H1 (cell line): Measurements from ENCODE around the gene ABLIM1. TPM values are rescaled to one million over a fixed set of nuclear protein-coding genes. Genes with fewer than 3 reads are reported as not detected.

ENCODE experiments used
- polyA plus RNA-seq, 7 experiments: library from polyadenylated mRNA; depleted of rRNA in 3 of 7; stranded (reverse) in 5 of 7; unstranded in 2 of 7; fragments of >200 nt in 5 of 7; fragments of 200-250 nt in 2 of 7; gene quantifications; 1 replicate in 5 of 7; 2 replicates in 1 of 7; 4 replicates in 1 of 7; pipeline versions ENCODE4 v1.2.1 to v1.2.3, GENCODE V29; 2011 to 2013; ENCODE audit warnings: missing spikeins in 2 of 7, mixed read lengths in 2 of 7
- total RNA-seq: library from RNA; stranded (reverse); fragmentation: NEBNext Ultra II Directional; extraction: Animal tissue kit (Norgen Biotek cat#: 25700); gene quantifications from 2 replicates; pipeline ENCODE4 v1.2.1, GENCODE V29; 2021
- TF ChIP-seq, protein P1 (sequence below): fragments of 300-600 bp; sonication (generic); IDR thresholded peaks from 2 replicates; pipeline ENCODE4 v1.7.1; 2012; ENCODE audit warnings: low read length, moderate library complexity, mild to moderate bottlenecking, inconsistent platforms; ENCODE audit not compliant: insufficient replicate concordance

Gene ABLIM1
- total and polyA plus RNA-seq, 2 of the 8 experiments (the other 6 are each of a cell fraction or from before 2014, with no cell fraction given) = 51.2 to 51.7 TPM

DNA sequence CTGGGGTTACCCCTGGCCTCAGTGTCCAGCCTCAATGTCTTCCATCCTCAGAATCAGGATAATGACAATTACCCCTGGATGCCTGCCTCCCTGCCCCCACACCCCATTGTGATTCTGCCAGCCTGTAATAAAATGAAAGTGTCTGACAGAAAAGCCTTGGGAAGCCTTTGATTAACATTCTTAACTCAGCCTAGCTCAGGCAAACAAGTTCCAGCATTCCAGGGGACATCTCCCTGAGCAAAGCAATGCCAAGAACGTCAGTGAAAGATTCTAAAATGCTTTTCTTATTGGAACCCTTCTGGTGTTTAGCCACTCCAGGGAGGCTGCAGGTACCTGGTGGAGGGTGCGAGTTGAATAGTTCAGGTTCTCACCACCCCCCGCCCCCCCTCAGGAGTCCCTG is 272.5 kb downstream of the ABLIM1 start (continued):
- TF ChIP-seq, protein P1, sequence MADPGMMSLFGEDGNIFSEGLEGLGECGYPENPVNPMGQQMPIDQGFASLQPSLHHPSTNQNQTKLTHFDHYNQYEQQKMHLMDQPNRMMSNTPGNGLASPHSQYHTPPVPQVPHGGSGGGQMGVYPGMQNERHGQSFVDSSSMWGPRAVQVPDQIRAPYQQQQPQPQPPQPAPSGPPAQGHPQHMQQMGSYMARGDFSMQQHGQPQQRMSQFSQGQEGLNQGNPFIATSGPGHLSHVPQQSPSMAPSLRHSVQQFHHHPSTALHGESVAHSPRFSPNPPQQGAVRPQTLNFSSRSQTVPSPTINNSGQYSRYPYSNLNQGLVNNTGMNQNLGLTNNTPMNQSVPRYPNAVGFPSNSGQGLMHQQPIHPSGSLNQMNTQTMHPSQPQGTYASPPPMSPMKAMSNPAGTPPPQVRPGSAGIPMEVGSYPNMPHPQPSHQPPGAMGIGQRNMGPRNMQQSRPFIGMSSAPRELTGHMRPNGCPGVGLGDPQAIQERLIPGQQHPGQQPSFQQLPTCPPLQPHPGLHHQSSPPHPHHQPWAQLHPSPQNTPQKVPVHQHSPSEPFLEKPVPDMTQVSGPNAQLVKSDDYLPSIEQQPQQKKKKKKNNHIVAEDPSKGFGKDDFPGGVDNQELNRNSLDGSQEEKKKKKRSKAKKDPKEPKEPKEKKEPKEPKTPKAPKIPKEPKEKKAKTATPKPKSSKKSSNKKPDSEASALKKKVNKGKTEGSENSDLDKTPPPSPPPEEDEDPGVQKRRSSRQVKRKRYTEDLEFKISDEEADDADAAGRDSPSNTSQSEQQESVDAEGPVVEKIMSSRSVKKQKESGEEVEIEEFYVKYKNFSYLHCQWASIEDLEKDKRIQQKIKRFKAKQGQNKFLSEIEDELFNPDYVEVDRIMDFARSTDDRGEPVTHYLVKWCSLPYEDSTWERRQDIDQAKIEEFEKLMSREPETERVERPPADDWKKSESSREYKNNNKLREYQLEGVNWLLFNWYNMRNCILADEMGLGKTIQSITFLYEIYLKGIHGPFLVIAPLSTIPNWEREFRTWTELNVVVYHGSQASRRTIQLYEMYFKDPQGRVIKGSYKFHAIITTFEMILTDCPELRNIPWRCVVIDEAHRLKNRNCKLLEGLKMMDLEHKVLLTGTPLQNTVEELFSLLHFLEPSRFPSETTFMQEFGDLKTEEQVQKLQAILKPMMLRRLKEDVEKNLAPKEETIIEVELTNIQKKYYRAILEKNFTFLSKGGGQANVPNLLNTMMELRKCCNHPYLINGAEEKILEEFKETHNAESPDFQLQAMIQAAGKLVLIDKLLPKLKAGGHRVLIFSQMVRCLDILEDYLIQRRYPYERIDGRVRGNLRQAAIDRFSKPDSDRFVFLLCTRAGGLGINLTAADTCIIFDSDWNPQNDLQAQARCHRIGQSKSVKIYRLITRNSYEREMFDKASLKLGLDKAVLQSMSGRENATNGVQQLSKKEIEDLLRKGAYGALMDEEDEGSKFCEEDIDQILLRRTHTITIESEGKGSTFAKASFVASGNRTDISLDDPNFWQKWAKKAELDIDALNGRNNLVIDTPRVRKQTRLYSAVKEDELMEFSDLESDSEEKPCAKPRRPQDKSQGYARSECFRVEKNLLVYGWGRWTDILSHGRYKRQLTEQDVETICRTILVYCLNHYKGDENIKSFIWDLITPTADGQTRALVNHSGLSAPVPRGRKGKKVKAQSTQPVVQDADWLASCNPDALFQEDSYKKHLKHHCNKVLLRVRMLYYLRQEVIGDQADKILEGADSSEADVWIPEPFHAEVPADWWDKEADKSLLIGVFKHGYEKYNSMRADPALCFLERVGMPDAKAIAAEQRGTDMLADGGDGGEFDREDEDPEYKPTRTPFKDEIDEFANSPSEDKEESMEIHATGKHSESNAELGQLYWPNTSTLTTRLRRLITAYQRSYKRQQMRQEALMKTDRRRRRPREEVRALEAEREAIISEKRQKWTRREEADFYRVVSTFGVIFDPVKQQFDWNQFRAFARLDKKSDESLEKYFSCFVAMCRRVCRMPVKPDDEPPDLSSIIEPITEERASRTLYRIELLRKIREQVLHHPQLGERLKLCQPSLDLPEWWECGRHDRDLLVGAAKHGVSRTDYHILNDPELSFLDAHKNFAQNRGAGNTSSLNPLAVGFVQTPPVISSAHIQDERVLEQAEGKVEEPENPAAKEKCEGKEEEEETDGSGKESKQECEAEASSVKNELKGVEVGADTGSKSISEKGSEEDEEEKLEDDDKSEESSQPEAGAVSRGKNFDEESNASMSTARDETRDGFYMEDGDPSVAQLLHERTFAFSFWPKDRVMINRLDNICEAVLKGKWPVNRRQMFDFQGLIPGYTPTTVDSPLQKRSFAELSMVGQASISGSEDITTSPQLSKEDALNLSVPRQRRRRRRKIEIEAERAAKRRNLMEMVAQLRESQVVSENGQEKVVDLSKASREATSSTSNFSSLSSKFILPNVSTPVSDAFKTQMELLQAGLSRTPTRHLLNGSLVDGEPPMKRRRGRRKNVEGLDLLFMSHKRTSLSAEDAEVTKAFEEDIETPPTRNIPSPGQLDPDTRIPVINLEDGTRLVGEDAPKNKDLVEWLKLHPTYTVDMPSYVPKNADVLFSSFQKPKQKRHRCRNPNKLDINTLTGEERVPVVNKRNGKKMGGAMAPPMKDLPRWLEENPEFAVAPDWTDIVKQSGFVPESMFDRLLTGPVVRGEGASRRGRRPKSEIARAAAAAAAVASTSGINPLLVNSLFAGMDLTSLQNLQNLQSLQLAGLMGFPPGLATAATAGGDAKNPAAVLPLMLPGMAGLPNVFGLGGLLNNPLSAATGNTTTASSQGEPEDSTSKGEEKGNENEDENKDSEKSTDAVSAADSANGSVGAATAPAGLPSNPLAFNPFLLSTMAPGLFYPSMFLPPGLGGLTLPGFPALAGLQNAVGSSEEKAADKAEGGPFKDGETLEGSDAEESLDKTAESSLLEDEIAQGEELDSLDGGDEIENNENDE = no peak
